MM.1S (cell line): ENCODE results near the gene XYLT1.

ENCODE experiments used
- CTCF ChIP-seq: fragments of 300-600 bp; sonication (generic); IDR thresholded peaks from 2 replicates; pipeline ENCODE4 v1.5.1; 2016; ENCODE audit warnings: antibody characterized with exemption, low read length, mixed read lengths
- EZH2 ChIP-seq: fragments of 300-600 bp; sonication (generic); optimal IDR thresholded peaks from 2 replicates; pipeline ENCODE3; 2017; ENCODE audit warnings: low read depth, mild to moderate bottlenecking, antibody characterized with exemption, low read length, mixed read lengths

- TF ChIP-seq EZH2, result no peak
- no peak for TF ChIP-seq CTCF
These were observed 266.1 kb downstream of the XYLT1 start for GRCh38 chr16:17204644-17205043.
